Measurements from ENCODE around the gene CRTAP. TPM values are rescaled to one million over a fixed set of nuclear protein-coding genes. Genes with fewer than 3 reads are reported as not detected.

CRTAP gene
- total RNA-seq, 1 experiment from 2014 or later = 104 TPM

DNA sequence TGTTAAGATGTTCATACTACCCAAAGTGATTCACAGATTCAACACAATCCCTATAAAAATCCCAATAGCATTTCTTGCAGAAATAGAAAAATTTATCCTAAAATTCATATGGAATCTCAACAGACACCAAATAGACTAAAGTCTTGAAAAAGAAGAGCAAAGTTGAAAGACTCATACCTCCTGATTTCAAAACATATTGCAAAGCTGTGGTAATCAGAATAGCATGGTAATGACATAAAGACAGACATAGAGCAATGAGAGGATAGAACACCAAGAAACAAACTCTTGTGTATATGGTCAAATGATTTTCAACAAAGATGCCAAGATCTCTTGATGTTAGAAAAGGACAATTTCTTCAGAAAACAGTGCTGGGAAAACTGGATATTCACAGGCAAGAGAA lies 25.1 kb upstream of the CRTAP start:
- ATAC-seq (no peak), DNase-seq (ENCODE audit: low read depth, low spot score) (no peak)
- RAD21 ChIA-PET (ENCODE audit: low non-redundant PET in 1 of 2, low total read pairs in 2 of 2, uncharacterized antibody in 2 of 2, unreplicated experiment in 2 of 2) = no interaction called here
- no peak overlapping the region for H3K4me3 ChIP-seq (replicated peaks in 1 of 2; ENCODE audit: low read depth in 1 of 2, low read length in 2 of 2)
- H3K36me3 ChIP-seq (ENCODE audit: control insufficient read depth in 1 of 2, insufficient read depth in 2 of 2, low read length in 2 of 2) = peaks cover 0 to 8% of the 10 kb centered on the region in 2 experiments; a peak in 1 of 4 replicates
- H4K20me1 ChIP-seq (ENCODE audit: insufficient read depth) = no peaks in the 10 kb centered on the region
- TF ChIP-seq, protein P1, sequence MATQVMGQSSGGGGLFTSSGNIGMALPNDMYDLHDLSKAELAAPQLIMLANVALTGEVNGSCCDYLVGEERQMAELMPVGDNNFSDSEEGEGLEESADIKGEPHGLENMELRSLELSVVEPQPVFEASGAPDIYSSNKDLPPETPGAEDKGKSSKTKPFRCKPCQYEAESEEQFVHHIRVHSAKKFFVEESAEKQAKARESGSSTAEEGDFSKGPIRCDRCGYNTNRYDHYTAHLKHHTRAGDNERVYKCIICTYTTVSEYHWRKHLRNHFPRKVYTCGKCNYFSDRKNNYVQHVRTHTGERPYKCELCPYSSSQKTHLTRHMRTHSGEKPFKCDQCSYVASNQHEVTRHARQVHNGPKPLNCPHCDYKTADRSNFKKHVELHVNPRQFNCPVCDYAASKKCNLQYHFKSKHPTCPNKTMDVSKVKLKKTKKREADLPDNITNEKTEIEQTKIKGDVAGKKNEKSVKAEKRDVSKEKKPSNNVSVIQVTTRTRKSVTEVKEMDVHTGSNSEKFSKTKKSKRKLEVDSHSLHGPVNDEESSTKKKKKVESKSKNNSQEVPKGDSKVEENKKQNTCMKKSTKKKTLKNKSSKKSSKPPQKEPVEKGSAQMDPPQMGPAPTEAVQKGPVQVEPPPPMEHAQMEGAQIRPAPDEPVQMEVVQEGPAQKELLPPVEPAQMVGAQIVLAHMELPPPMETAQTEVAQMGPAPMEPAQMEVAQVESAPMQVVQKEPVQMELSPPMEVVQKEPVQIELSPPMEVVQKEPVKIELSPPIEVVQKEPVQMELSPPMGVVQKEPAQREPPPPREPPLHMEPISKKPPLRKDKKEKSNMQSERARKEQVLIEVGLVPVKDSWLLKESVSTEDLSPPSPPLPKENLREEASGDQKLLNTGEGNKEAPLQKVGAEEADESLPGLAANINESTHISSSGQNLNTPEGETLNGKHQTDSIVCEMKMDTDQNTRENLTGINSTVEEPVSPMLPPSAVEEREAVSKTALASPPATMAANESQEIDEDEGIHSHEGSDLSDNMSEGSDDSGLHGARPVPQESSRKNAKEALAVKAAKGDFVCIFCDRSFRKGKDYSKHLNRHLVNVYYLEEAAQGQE (IDR thresholded peaks at IDR 0.05; ENCODE audit: low read depth) = no peak
- TF ChIP-seq EZH2phosphoT487 (IDR thresholded peaks at IDR 0.05; ENCODE audit: borderline replicate concordance) (no peak), SIN3A (IDR thresholded peaks at IDR 0.05; ENCODE audit: low read depth) (no peak), ZFX (IDR thresholded peaks at IDR 0.05) (no peak), EZH2 (IDR thresholded peaks at IDR 0.05) (no peak), JUND (IDR thresholded peaks at IDR 0.05) (no peak)
- H3K4me1 ChIP-seq (ENCODE audit: control insufficient read depth in 1 of 2, insufficient read depth in 2 of 2, low read length in 2 of 2) = no peaks in the 10 kb centered on the region
- peaks cover 32% of the 10 kb centered on the region for H3K79me2 ChIP-seq (ENCODE audit: insufficient read depth, low read length)
- BruUV-seq (replicated peaks) = no TSS peak
- H3K27ac ChIP-seq (ENCODE audit: low read depth, low read length) = no peak overlapping the region
- POLR2A ChIA-PET = no interaction called here
- no peak overlapping the region for H2AFZ ChIP-seq (ENCODE audit: low read depth, low read length, poor library complexity, severe bottlenecking)
- intact Hi-C loops (cut with micrococcal nuclease) = no loop called here
- H3K9me2 ChIP-seq (ENCODE audit: insufficient read depth) = no peaks in the 10 kb centered on the region
- no peak overlapping the region for H3K9ac ChIP-seq (ENCODE audit: low read length)
- H3K27me3 ChIP-seq (ENCODE audit: insufficient read depth, low read length) = no peaks in the 10 kb centered on the region
- CTCF ChIA-PET = no interaction called here
- H3K4me2 ChIP-seq (ENCODE audit: low read length) = no peak overlapping the region
- no peaks in the 10 kb centered on the region for H3K9me3 ChIP-seq (ENCODE audit: control insufficient read depth in 1 of 2, insufficient read depth in 1 of 2, low read depth in 1 of 2, low read length in 2 of 2)

DNA sequence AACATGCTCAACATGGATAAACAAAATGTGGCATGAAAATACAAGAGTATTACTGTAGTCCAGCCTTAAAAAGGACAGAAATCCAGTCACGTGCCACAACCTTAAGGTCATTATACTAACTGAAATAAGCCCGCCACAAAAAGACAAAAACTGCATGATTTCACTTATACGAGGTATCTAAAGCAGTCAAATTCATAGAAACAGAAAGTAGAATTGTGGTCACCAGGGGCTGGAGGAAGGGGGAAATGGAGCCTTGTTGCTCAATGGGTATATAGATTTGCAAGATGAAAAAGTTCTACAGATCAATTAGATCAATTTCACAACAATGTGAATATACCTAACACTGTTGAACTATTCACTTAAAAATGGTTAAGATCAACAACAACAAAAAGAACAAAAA lies 24.3 kb upstream of the CRTAP start:
- Histone ChIP-seq H3K4me2 (ENCODE audit: low read length) (no peak overlapping the region), H4K20me1 (ENCODE audit: insufficient read depth) (no peaks in the 10 kb centered on the region), H3K9me2 (ENCODE audit: insufficient read depth) (no peaks in the 10 kb centered on the region), H3K27me3 (ENCODE audit: insufficient read depth, low read length) (no peaks in the 10 kb centered on the region), H3K36me3 (ENCODE audit: control insufficient read depth in 1 of 2, insufficient read depth in 2 of 2, low read length in 2 of 2) (peaks cover 0 to 8% of the 10 kb centered on the region in 2 experiments; a peak in 1 of 4 replicates), H3K4me1 (ENCODE audit: control insufficient read depth in 1 of 2, insufficient read depth in 2 of 2, low read length in 2 of 2) (no peaks in the 10 kb centered on the region), H3K27ac (ENCODE audit: low read depth, low read length) (no peak overlapping the region), H3K9ac (ENCODE audit: low read length) (no peak overlapping the region), H3K9me3 (ENCODE audit: control insufficient read depth in 1 of 2, insufficient read depth in 1 of 2, low read depth in 1 of 2, low read length in 2 of 2) (no peaks in the 10 kb centered on the region), H3K4me3 (replicated peaks in 1 of 2; ENCODE audit: low read depth in 1 of 2, low read length in 2 of 2) (no peak overlapping the region), H3K79me2 (ENCODE audit: insufficient read depth, low read length) (peaks cover 36% of the 10 kb centered on the region), H2AFZ (ENCODE audit: low read depth, low read length, poor library complexity, severe bottlenecking) (no peak overlapping the region)
- ChIA-PET POLR2A (no interaction called here), RAD21 (ENCODE audit: low non-redundant PET in 1 of 2, low total read pairs in 2 of 2, uncharacterized antibody in 2 of 2, unreplicated experiment in 2 of 2) (no interaction called here), CTCF (no interaction called here)
- intact Hi-C loops (cut with micrococcal nuclease) = no loop called here
- ATAC-seq = no peak
- DNase-seq (ENCODE audit: low read depth, low spot score) = no peak
- TF ChIP-seq, protein P2, sequence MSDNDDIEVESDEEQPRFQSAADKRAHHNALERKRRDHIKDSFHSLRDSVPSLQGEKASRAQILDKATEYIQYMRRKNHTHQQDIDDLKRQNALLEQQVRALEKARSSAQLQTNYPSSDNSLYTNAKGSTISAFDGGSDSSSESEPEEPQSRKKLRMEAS (IDR thresholded peaks at IDR 0.05) = no peak
- TF ChIP-seq EGR1 (IDR thresholded peaks at IDR 0.05; ENCODE audit: low read depth) = no peak
- TF ChIP-seq, protein P3, sequence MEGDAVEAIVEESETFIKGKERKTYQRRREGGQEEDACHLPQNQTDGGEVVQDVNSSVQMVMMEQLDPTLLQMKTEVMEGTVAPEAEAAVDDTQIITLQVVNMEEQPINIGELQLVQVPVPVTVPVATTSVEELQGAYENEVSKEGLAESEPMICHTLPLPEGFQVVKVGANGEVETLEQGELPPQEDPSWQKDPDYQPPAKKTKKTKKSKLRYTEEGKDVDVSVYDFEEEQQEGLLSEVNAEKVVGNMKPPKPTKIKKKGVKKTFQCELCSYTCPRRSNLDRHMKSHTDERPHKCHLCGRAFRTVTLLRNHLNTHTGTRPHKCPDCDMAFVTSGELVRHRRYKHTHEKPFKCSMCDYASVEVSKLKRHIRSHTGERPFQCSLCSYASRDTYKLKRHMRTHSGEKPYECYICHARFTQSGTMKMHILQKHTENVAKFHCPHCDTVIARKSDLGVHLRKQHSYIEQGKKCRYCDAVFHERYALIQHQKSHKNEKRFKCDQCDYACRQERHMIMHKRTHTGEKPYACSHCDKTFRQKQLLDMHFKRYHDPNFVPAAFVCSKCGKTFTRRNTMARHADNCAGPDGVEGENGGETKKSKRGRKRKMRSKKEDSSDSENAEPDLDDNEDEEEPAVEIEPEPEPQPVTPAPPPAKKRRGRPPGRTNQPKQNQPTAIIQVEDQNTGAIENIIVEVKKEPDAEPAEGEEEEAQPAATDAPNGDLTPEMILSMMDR (IDR thresholded peaks at IDR 0.05 in 2 of 3, conservative IDR thresholded peaks at IDR 0.05 in 1 of 3; ENCODE audit: borderline replicate concordance in 1 of 3, insufficient read depth in 1 of 3, low read depth in 2 of 3, low read length in 2 of 3) = no peak
- no peak for TF ChIP-seq SRF (IDR thresholded peaks at IDR 0.05; ENCODE audit: low read depth)
- no peak for TF ChIP-seq EZH2phosphoT487 (IDR thresholded peaks at IDR 0.05; ENCODE audit: borderline replicate concordance)
- TF ChIP-seq, protein P4, sequence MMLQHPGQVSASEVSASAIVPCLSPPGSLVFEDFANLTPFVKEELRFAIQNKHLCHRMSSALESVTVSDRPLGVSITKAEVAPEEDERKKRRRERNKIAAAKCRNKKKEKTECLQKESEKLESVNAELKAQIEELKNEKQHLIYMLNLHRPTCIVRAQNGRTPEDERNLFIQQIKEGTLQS (IDR thresholded peaks at IDR 0.05) = no peak
- no peak for TF ChIP-seq RAD21 (IDR thresholded peaks at IDR 0.05; ENCODE audit: low read depth)
- TF ChIP-seq CEBPB (IDR thresholded peaks at IDR 0.05; ENCODE audit: low read depth) = no peak
- no peak for TF ChIP-seq JUND (IDR thresholded peaks at IDR 0.05)
- no peak for TF ChIP-seq POLR2A (IDR thresholded peaks at IDR 0.05; ENCODE audit: borderline replicate concordance, extremely low read depth, insufficient read depth, insufficient read length)
- no TSS peak for BruUV-seq (replicated peaks)
